GM11168 (cell line): ENCODE data around the gene CSH2.

Source experiments
- in situ Hi-C: fragments of 300-500 bp; cut with MboI; formaldehyde crosslinking; loops from one replicate; pipeline ENCODE4 v1.12.0; 2022; ENCODE audit warnings: low sequenced_read_pairs; ENCODE audit not compliant: unreplicated experiment

Gene CSH2

DNA sequence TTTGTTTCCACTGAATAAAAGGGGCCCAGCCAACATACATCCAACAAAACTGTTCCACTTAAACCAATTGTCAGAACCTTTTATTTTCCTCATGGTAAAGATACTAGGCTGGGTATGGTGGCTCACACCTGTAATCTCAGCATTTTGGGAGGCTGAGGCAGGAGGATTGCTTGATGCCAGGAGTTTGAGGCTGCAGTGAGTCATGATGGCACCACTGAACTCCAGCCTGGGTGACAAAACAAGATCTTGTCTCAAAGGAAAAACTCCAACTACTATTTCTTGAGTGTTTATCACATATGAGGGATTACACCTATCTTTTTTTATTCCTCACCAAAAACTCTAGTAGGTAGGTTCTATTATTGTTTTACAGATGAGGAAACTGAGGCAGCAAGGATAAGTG lies 50.9 kb downstream of the CSH2 start:
- in situ Hi-C loops: no loop called here
